OCI-LY1 (cell line): ENCODE results near the gene FTO.

Experiments
- CTCF ChIP-seq: fragments of 200-600 bp; sonication (generic), shearing (Covaris generic); IDR thresholded peaks from 2 replicates; pipeline ENCODE4 v1.5.1; 2017; ENCODE audit warnings: mild to moderate bottlenecking, antibody characterized with exemption, low read length, moderate library complexity, mixed read lengths
- EZH2 ChIP-seq: fragments of 200-600 bp; sonication (generic), shearing (Covaris generic); IDR thresholded peaks from 2 replicates; pipeline ENCODE4 v1.8.0; 2017; ENCODE audit warnings: borderline replicate concordance, mixed run types, mild to moderate bottlenecking, antibody characterized with exemption, low read length, moderate library complexity, mixed read lengths

DNA sequence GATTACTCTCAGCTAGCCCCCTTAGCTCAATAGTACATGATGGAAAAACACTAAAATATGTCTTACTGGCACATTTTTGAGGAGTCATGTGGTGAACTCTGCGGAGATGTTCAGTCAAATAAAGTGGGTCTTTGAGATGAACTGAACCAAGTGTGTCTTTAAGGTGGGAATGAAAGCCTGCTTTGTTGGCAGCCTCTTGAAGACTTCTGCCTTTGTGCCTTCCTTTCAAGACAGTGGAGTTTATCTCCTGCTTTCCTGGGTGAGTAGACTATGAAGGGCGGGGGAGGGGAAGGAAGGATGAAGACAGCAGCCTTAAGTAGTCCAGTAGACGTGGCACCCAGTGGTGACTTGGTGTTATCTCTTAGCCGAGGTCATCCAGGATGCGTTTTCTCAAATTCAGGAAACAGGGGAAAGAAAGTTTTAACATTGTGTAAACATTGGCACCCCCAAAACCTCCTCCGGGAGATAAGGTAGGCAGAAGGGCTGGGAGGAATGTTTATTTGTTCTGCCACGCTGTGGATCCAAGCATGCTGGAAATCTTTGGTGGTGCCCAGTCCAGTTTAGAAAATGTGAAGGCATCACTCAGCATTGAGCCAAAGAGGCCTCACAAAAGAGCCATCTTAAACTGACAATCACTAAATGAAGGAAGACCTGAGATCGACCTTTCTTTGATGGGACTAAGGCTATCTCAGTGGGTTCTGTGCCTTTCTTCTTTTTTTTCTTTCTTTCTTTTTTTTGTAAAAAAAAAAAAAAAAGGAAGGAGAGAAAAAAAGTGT, 220.6 kb downstream of the FTO start:
- TF ChIP-seq CTCF (no peak), EZH2 (no peak)
